T-helper 17 cell (primary cell): Measurements from ENCODE around the gene HMCN1. TPM values are rescaled to one million over a fixed set of nuclear protein-coding genes. Genes with fewer than 3 reads are reported as not detected.

Experiments used
- ATAC-seq: fragments of 150-1000 bp; cut with Tn5 transposase; 2 replicates; pipeline ENCODE4 v1.10.0; 2021; ENCODE audit warnings: mild to moderate bottlenecking, moderate library complexity
- DNase-seq, 3 donors: peaks; one replicate each; pipeline versions ENCODE4 v3.0.0 to v3.0.0-alpha.2; 2020 to 2021
- H3K9me3 ChIP-seq: one replicate; pipeline ENCODE4 v1.7.0; 2013; ENCODE audit warnings: low read length, mild to moderate bottlenecking; ENCODE audit not compliant: control insufficient read depth, poor library complexity, severe bottlenecking
- H3K27ac Mint-ChIP-seq: one replicate; pipeline ENCODE4 v1.8.0; 2022; ENCODE audit warnings: mild to moderate bottlenecking, moderate library complexity, mixed read lengths
- H3K27me3 Mint-ChIP-seq: one replicate; pipeline ENCODE4 v1.8.0; 2022; ENCODE audit warnings: mixed read lengths
- H3K36me3 Mint-ChIP-seq: one replicate; pipeline ENCODE4 v1.8.0; 2022; ENCODE audit warnings: low read depth, mixed read lengths
- H3K4me1 Mint-ChIP-seq: one replicate; pipeline ENCODE4 v1.8.0; 2022; ENCODE audit warnings: mild to moderate bottlenecking, mixed read lengths
- H3K4me3 Mint-ChIP-seq: one replicate; pipeline ENCODE4 v1.8.0; 2022; ENCODE audit warnings: mild to moderate bottlenecking, moderate library complexity, mixed read lengths
- total RNA-seq, 4 donors: library from RNA in 2 of 4; stranded (reverse) in 2 of 4; gene quantifications; one replicate each; pipeline ENCODE4 v1.2.3 and lab custom pipeline; 2022 to 2026

HMCN1 gene
- total RNA-seq, 2 donors from 2014 or later: 0.05 to 0.57 TPM

DNA sequence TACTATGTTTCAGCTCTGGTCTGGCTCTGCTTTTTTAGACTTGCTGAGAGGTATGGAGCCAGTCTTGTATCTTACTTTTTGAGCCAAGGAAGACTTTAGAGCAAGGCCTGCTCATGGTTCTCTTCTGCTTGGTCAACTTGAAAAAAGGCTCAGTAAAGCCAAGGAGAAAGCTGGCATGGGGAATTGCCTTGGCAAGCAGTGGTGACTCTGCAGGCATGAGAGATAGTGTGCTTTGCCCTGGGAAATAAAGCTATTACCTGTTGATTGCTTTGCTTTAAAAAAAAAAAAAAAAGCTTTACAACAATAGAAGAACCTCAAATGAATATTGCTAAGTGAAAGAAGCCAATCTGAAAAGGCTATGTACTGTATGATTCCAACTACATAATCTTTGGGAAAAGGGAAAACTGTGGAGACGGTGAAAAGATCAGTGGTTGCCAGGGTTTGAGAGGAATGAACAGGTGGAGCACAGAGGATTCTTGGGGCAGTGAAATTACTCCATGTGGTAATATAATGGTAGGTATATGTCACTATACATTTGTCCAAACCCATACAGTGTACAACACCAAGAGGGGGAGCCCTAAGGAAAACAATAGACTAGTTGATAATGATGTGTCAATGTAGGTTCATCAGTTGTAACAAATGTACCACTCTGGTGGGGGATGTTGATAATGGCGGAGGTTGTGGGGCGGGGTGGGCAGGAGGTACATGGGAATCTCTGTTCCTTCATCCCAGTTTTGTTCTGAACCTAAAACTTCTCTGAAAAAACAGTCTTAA is 87.6 kb downstream of the HMCN1 start:
- DNase-seq (no peak), ATAC-seq (no peak)
- no peaks in the 10 kb centered on the region for H3K4me1 Mint-ChIP-seq
- H3K36me3 Mint-ChIP-seq: peaks cover 2% of the 10 kb centered on the region
- no peaks in the 10 kb centered on the region for H3K9me3 ChIP-seq
- no peak overlapping the region for H3K4me3 Mint-ChIP-seq
- peaks cover 50% of the 10 kb centered on the region for H3K27me3 Mint-ChIP-seq
- H3K27ac Mint-ChIP-seq: no peak overlapping the region

DNA sequence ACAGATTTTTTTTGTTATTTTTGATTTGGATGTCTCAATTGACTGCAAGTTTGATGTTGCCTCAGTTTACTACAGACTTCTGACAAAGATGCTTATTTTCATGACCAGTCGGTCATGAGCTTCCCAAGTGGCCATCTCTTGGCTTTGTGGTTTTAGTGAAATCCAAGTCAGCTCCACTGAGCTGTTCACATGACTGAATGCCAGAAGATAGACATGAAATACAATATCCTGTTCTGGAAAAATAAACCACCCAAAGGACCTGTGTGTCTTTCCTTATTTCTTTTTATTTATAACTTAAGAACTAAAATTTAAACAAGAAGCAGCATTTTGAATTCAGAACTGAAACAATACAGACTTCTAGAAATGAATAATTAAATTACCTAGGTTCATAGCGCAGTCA is 89.3 kb downstream of the HMCN1 start:
- no peaks in the 10 kb centered on the region for H3K4me1 Mint-ChIP-seq

GRCh38 chr1:185824106-185824505 is 89.9 kb downstream of the HMCN1 start:
- Mint-ChIP-seq H3K4me3 (no peak overlapping the region), H3K27me3 (peaks cover 49% of the 10 kb centered on the region), H3K4me1 (no peaks in the 10 kb centered on the region), H3K36me3 (peaks cover 2% of the 10 kb centered on the region), H3K27ac (no peak overlapping the region)
- no peaks in the 10 kb centered on the region for H3K9me3 ChIP-seq
- DNase-seq (no peak), ATAC-seq (no peak)

More for the DNA sequence above, 89.3 kb downstream of the HMCN1 start:
- H3K27me3 Mint-ChIP-seq: peaks cover 51% of the 10 kb centered on the region
- DNase-seq (no peak), ATAC-seq (no peak)
- no peak overlapping the region for H3K27ac Mint-ChIP-seq
- no peak overlapping the region for H3K4me3 Mint-ChIP-seq
- H3K9me3 ChIP-seq: no peaks in the 10 kb centered on the region
- peaks cover 2% of the 10 kb centered on the region for H3K36me3 Mint-ChIP-seq

- Mint-ChIP-seq H3K36me3 (peaks cover 2% of the 10 kb centered on the region), H3K27ac (no peak overlapping the region), H3K4me3 (no peak overlapping the region), H3K27me3 (peaks cover 43% of the 10 kb centered on the region), H3K4me1 (no peaks in the 10 kb centered on the region)
- no peaks in the 10 kb centered on the region for H3K9me3 ChIP-seq
- ATAC-seq (no peak), DNase-seq (no peak)
Observed at GRCh38 chr1:185825556-185825955, 91.4 kb downstream of the HMCN1 start.

DNA sequence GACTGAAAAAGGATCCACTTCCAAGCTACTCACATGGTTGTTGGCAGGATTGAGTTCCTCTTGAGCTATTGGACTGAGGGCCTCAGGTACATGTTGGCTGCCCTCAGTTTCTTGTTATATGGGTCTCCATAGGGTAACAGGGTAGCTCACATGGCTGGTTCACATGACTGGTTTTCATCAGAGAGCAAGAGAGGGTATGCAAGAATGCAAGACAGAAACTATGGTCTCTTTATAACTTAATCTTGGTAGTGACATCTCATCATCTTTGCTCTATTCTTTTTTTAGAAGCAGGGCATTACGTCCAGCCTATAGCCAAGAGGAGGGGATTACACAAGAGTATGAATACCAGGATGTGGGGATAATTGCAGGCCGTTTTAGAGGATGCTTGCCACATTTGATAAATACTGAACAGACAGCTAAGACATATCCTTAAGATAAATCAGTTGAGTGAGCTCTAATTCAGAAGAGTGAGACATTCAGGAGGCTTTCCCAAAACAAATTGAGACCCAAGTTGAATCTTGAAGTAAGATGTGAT is 100.2 kb downstream of the HMCN1 start:
- Mint-ChIP-seq H3K27ac (no peak overlapping the region), H3K27me3 (peaks cover 8% of the 10 kb centered on the region), H3K4me3 (no peak overlapping the region), H3K4me1 (no peaks in the 10 kb centered on the region), H3K36me3 (no peaks in the 10 kb centered on the region)
- no peaks in the 10 kb centered on the region for H3K9me3 ChIP-seq
- ATAC-seq (no peak), DNase-seq (no peak)

DNA sequence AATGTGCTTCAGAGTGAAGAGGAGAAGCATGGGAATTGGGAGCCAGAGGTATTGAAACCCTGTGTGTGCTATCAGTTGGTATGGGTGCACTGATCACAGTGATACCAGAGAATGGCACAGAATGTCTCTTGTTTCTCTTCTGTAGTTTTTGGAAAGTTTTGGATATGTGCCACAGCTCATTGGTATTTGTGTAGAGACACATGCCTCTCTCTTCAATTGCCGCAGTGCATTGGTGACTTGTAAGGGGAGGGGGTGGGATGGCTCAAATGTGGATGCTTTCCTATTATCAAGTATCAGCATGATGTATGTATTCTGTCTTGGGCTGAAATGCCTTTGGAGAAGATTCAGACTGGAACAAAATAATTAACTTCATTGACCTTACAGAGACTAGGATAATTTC is 101.0 kb downstream of the HMCN1 start:
- DNase-seq (no peak), ATAC-seq (no peak)
- no peaks in the 10 kb centered on the region for H3K4me1 Mint-ChIP-seq
- H3K27ac Mint-ChIP-seq: no peak overlapping the region
- no peaks in the 10 kb centered on the region for H3K9me3 ChIP-seq
- H3K27me3 Mint-ChIP-seq: peaks cover 11% of the 10 kb centered on the region
- no peak overlapping the region for H3K4me3 Mint-ChIP-seq
- no peaks in the 10 kb centered on the region for H3K36me3 Mint-ChIP-seq

DNA sequence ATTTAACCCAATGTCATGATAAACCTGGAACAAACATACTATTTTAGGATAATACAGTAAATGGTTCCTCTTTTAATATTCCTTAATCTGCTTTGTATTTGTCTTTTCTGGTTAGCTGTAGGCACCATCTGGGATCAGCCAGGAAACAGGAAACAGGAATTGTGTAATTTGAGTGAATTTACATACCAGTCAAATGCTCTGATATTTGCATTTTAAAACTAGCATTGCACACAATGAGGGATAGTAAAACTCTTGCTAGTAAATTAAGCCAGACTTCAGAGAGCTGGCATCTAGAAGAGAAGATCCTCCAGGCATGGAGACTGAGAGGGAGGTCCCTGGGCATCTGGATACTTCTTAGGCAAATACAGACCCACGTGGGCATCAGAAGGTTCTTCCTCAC is 103.5 kb downstream of the HMCN1 start:
- no peaks in the 10 kb centered on the region for H3K9me3 ChIP-seq
- no peaks in the 10 kb centered on the region for H3K4me1 Mint-ChIP-seq
- H3K27me3 Mint-ChIP-seq: peaks cover 14% of the 10 kb centered on the region
- no peak overlapping the region for H3K4me3 Mint-ChIP-seq
- DNase-seq (no peak), ATAC-seq (no peak)
- H3K36me3 Mint-ChIP-seq: no peaks in the 10 kb centered on the region
- H3K27ac Mint-ChIP-seq: no peak overlapping the region

DNA sequence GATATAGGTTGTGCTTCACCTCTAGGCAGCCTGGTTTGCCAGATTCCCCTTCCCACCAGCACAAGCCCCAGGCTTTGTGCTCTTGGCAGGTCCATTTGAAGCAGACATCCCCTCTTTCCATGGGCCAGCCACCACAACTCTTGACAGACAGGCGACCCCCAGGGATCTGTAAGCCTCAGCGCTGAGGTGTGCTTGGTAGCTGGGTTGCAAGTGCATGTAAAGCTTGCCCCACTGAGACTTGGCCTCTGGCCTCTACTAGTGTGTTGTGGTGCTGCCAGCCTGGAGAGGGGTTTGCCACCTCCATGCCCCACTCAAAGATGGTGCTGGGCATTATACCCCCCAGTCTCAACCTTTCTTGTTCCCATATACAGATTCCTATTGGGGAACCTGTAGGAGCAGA is 103.9 kb downstream of the HMCN1 start:
- Mint-ChIP-seq H3K4me1 (no peaks in the 10 kb centered on the region), H3K27me3 (peaks cover 14% of the 10 kb centered on the region), H3K4me3 (no peak overlapping the region), H3K36me3 (no peaks in the 10 kb centered on the region), H3K27ac (no peak overlapping the region)
- ATAC-seq: no peak
- H3K9me3 ChIP-seq: no peaks in the 10 kb centered on the region
- no peak for DNase-seq

DNA sequence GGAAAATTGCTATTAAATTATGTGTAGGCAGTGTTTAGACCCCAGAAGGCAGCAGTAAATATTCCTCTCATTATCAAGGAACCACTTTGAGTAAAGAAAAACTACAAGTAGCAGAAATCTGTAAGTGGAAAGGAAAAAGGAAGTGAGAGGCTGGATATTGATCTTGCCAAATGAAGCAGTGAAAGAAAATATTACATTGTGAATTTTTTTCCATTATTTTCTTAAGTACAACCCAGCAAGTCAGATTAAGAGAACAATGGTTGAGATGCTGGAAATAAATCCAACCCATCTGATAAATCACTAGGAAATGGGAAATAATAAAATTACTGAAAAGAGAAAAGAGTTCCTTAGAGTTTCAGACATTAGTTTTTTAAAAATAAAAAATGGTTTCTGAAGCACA is 106.7 kb downstream of the HMCN1 start:
- H3K4me1 Mint-ChIP-seq: no peaks in the 10 kb centered on the region
- no peaks in the 10 kb centered on the region for H3K36me3 Mint-ChIP-seq
- peaks cover 14% of the 10 kb centered on the region for H3K27me3 Mint-ChIP-seq
- no peak overlapping the region for H3K27ac Mint-ChIP-seq
- ATAC-seq (no peak), DNase-seq (no peak)
- no peak overlapping the region for H3K4me3 Mint-ChIP-seq
- no peaks in the 10 kb centered on the region for H3K9me3 ChIP-seq

GRCh38 chr1:185843297-185843869 is 109.2 kb downstream of the HMCN1 start:
- Mint-ChIP-seq H3K36me3 (no peaks in the 10 kb centered on the region), H3K4me3 (no peak overlapping the region), H3K4me1 (no peaks in the 10 kb centered on the region), H3K27ac (no peak overlapping the region), H3K27me3 (peaks cover 14% of the 10 kb centered on the region)
- H3K9me3 ChIP-seq: no peaks in the 10 kb centered on the region
- no peak for ATAC-seq
- DNase-seq: no peak

- ATAC-seq (no peak), DNase-seq (no peak)
- H3K9me3 ChIP-seq: no peaks in the 10 kb centered on the region
- Mint-ChIP-seq H3K36me3 (no peaks in the 10 kb centered on the region), H3K27ac (no peak overlapping the region), H3K4me1 (no peaks in the 10 kb centered on the region), H3K4me3 (no peak overlapping the region), H3K27me3 (peaks cover 14% of the 10 kb centered on the region)
Observed at GRCh38 chr1:185843986-185844385, 109.8 kb downstream of the HMCN1 start.

GRCh38 chr1:185846672-185847444 is 112.7 kb downstream of the HMCN1 start:
- ATAC-seq: no peak
- H3K36me3 Mint-ChIP-seq: no peaks in the 10 kb centered on the region

DNA sequence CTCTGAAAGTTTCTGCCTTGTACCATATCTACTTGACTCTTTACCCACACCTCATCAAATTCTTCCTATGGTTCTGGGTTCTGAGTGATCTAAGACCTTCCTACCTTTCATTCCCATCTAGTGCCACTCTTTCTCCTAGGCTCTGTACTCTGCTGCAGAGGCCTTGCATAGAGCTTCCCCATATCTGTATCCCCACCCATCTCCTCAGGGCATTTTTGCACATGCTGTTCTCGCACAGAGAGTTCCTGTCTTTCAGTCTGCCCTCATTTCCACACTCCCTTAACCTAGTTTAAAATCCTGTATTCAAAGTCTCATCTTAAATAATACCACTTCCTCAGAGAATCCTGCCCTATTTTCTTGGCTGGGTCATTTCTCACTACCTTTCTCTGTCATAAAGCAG is 114.8 kb downstream of the HMCN1 start:
- ATAC-seq (no peak), DNase-seq (no peak)
- Mint-ChIP-seq H3K36me3 (no peaks in the 10 kb centered on the region), H3K27ac (no peak overlapping the region), H3K27me3 (peaks cover 9% of the 10 kb centered on the region), H3K4me1 (no peaks in the 10 kb centered on the region), H3K4me3 (no peak overlapping the region)
- no peaks in the 10 kb centered on the region for H3K9me3 ChIP-seq

More at GRCh38 chr1:185846672-185847444, 112.7 kb downstream of the HMCN1 start:
- Mint-ChIP-seq H3K4me1 (no peaks in the 10 kb centered on the region), H3K27me3 (peaks cover 4% of the 10 kb centered on the region), H3K4me3 (no peak overlapping the region), H3K27ac (no peak overlapping the region)
- no peak for DNase-seq
- H3K9me3 ChIP-seq: no peaks in the 10 kb centered on the region
